ENCODE results near the gene ATP4A.

Gene ATP4A

GRCh38 chr19:35514282-35514809 is 49.1 kb downstream of the ATP4A start:
- no peak for DNase-seq (ENCODE audit: extremely low spot score)
- POLR2A ChIA-PET, result no interaction called here
- TF ChIP-seq, protein P1, sequence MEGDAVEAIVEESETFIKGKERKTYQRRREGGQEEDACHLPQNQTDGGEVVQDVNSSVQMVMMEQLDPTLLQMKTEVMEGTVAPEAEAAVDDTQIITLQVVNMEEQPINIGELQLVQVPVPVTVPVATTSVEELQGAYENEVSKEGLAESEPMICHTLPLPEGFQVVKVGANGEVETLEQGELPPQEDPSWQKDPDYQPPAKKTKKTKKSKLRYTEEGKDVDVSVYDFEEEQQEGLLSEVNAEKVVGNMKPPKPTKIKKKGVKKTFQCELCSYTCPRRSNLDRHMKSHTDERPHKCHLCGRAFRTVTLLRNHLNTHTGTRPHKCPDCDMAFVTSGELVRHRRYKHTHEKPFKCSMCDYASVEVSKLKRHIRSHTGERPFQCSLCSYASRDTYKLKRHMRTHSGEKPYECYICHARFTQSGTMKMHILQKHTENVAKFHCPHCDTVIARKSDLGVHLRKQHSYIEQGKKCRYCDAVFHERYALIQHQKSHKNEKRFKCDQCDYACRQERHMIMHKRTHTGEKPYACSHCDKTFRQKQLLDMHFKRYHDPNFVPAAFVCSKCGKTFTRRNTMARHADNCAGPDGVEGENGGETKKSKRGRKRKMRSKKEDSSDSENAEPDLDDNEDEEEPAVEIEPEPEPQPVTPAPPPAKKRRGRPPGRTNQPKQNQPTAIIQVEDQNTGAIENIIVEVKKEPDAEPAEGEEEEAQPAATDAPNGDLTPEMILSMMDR (IDR thresholded peaks at IDR 0.05; ENCODE audit: control extremely low read depth, extremely low read depth, low read depth, missing control alignments), result no peak
- CTCF ChIA-PET, result interaction anchor here (0.9 to 2.6 kb wide), 5 partner anchors 16 to 78 kb away, joined by 3 to 9 read pairs (median 5); no protein-coding TSS in a partner anchor

- DNase-seq (ENCODE audit: extremely low spot score), result no peak
- CTCF ChIA-PET, result no interaction called here
- POLR2A ChIA-PET, result no interaction called here
- TF ChIP-seq, protein P1 (IDR thresholded peaks at IDR 0.05; ENCODE audit: control extremely low read depth, extremely low read depth, low read depth, missing control alignments), result no peak
Measured at GRCh38 chr19:35513628-35514281, 49.7 kb downstream of the ATP4A start, which contains the start of gene DMKN. Gene DMKN, minus strand, starts transcription at chr19:35513649. Its CDS starts 174 bp downstream, at chr19:35513475.

- POLR2A ChIA-PET, result no interaction called here
- no peak for DNase-seq (ENCODE audit: extremely low spot score)
- TF ChIP-seq, protein P1 (IDR thresholded peaks at IDR 0.05; ENCODE audit: control extremely low read depth, extremely low read depth, low read depth, missing control alignments), result no peak
- CTCF ChIA-PET, result interaction anchor here (1.2 kb wide), 1 partner anchor 18 kb away, joined by 4 read pairs; no protein-coding TSS in a partner anchor
Measured at GRCh38 chr19:35512831-35513627, 50.4 kb downstream of the ATP4A start.

DNA sequence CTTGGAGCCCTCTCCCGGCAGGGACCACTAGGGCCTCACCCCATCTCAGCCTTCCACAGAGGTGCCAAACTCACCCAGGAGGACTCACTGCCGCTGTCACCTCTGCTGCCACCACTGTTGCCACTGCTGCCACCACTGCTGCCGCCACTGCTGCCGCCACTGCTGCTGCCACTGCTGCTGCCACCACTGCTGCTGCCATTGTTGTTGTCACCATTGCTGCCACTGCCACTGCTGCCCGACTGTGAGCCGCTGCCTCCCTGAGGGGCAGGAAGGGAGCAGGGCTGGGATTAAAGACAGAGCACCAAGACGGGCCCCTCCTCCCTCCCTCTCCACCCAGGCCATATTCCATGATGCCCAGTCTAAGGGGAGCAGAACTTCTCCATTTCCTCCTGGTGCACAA is 52.1 kb downstream of the ATP4A start:
- no peak for DNase-seq (ENCODE audit: extremely low spot score)
- POLR2A ChIA-PET, result no interaction called here
- CTCF ChIA-PET, result interaction anchor here (1.1 to 8.1 kb wide), 21 partner anchors 9 to 247 kb away, joined by 3 to 126 read pairs (median 10); no protein-coding TSS in a partner anchor
- TF ChIP-seq, protein P1 (IDR thresholded peaks at IDR 0.05; ENCODE audit: control extremely low read depth, extremely low read depth, low read depth, missing control alignments), result no peak

DNA sequence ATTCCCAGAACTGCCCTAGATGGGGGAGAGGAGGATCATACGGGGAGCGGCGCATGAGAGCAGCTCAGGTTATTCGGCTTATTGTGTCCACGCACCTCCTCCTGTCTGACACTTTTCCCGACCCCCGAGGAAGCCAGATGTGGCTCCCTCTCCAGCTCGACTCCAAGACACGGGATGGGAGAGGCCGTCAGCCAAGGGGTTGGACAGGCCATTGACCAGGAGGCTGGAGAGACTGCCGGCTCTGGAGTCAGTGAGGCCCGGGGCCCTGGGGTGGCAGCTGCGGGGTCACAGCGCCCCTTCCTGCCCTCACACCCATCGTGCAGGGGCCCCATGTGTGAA is 52.9 kb downstream of the ATP4A start:
- ChIA-PET CTCF (interaction anchor here (0.9 to 8.1 kb wide), 45 partner anchors 9 to 369 kb away, joined by 3 to 126 read pairs (median 5); partner anchors contain the start of genes FFAR1, FXYD7 and USF2), POLR2A (interaction anchor here (0.7 to 1.3 kb wide), 2 partner anchors 20 to 157 kb away, joined by 3 to 4 read pairs; no protein-coding TSS in a partner anchor)
- DNase-seq (ENCODE audit: extremely low spot score), result no peak
- TF ChIP-seq, protein P1 (IDR thresholded peaks at IDR 0.05; ENCODE audit: control extremely low read depth, extremely low read depth, low read depth, missing control alignments), result no peak

Data from GM10248 (cell line).